Endothelial cell (in vitro differentiated cells): Measurements from ENCODE around the gene SNRPD2. TPM values are rescaled to one million over a fixed set of nuclear protein-coding genes. Genes with fewer than 3 reads are reported as not detected.
"Not testable (repeated sequence)": the region's sequence is repeated elsewhere in the genome, so short reads cannot be mapped to it uniquely, and the experiment has no call there.

Experiments used
- DNase-seq: peaks from one replicate; pipeline ENCODE4 v3.0.0; 2021; ENCODE audit warnings: low spot score
- H3K27ac Mint-ChIP-seq: one replicate; pipeline ENCODE4 v1.8.0; 2021; ENCODE audit warnings: mixed read lengths, inconsistent platforms; ENCODE audit not compliant: unreplicated experiment
- H3K27me3 Mint-ChIP-seq: one replicate; pipeline ENCODE4 v1.8.0; 2021; ENCODE audit warnings: mild to moderate bottlenecking, moderate library complexity, mixed read lengths, inconsistent platforms; ENCODE audit not compliant: unreplicated experiment
- H3K36me3 Mint-ChIP-seq: one replicate; pipeline ENCODE4 v1.8.0; 2021; ENCODE audit warnings: mild to moderate bottlenecking, low read depth, mixed read lengths, inconsistent platforms; ENCODE audit not compliant: unreplicated experiment
- H3K4me1 Mint-ChIP-seq: one replicate; pipeline ENCODE4 v1.8.0; 2021; ENCODE audit warnings: mild to moderate bottlenecking, mixed read lengths, inconsistent platforms; ENCODE audit not compliant: unreplicated experiment
- H3K4me3 Mint-ChIP-seq: one replicate; pipeline ENCODE4 v1.8.0; 2021; ENCODE audit warnings: mild to moderate bottlenecking, mixed read lengths, inconsistent platforms; ENCODE audit not compliant: unreplicated experiment
- H3K9me3 Mint-ChIP-seq: one replicate; pipeline ENCODE4 v1.8.0; 2021; ENCODE audit warnings: mixed read lengths, inconsistent platforms; ENCODE audit not compliant: unreplicated experiment
- total RNA-seq: library from RNA; stranded (reverse); fragmentation: NEBNext Ultra II Directional; extraction: Animal tissue kit (Norgen Biotek cat#: 25700); gene quantifications from one replicate; pipeline ENCODE4 v1.2.1, GENCODE V29; 2021; ENCODE audit not compliant: unreplicated experiment
- TF ChIP-seq, protein P1 (sequence below): fragments of 200-600 bp; sonication (generic); IDR thresholded peaks from one replicate; pipeline ENCODE4 v1.5.0; 2021; ENCODE audit warnings: antibody characterized with exemption; ENCODE audit not compliant: unreplicated experiment

Gene SNRPD2
- total RNA-seq, 1 donor from 2014 or later, result 479 TPM

GRCh38 chr19:45729800-45730290, 38.1 kb upstream of the SNRPD2 start:
- peaks cover 18% of the 10 kb centered on the region for H3K27me3 Mint-ChIP-seq
- DNase-seq, result no peak
- peak overlapping the region; percentile 80 for H3K27ac Mint-ChIP-seq
- TF ChIP-seq, protein P1, sequence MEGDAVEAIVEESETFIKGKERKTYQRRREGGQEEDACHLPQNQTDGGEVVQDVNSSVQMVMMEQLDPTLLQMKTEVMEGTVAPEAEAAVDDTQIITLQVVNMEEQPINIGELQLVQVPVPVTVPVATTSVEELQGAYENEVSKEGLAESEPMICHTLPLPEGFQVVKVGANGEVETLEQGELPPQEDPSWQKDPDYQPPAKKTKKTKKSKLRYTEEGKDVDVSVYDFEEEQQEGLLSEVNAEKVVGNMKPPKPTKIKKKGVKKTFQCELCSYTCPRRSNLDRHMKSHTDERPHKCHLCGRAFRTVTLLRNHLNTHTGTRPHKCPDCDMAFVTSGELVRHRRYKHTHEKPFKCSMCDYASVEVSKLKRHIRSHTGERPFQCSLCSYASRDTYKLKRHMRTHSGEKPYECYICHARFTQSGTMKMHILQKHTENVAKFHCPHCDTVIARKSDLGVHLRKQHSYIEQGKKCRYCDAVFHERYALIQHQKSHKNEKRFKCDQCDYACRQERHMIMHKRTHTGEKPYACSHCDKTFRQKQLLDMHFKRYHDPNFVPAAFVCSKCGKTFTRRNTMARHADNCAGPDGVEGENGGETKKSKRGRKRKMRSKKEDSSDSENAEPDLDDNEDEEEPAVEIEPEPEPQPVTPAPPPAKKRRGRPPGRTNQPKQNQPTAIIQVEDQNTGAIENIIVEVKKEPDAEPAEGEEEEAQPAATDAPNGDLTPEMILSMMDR, result no peak
- no peaks in the 10 kb centered on the region for H3K36me3 Mint-ChIP-seq
- H3K4me1 Mint-ChIP-seq, result peaks cover 5% of the 10 kb centered on the region
- H3K4me3 Mint-ChIP-seq, result peak overlapping the region; percentile 99
- H3K9me3 Mint-ChIP-seq, result no peaks in the 10 kb centered on the region

GRCh38 chr19:45728683-45729082, 36.9 kb upstream of the SNRPD2 start:
- H3K4me1 Mint-ChIP-seq, H3K27ac Mint-ChIP-seq, H3K4me3 Mint-ChIP-seq, H3K9me3 Mint-ChIP-seq, DNase-seq, H3K36me3 Mint-ChIP-seq: not testable (repeated sequence)
- H3K27me3 Mint-ChIP-seq, result peaks cover 12% of the 10 kb centered on the region

- H3K36me3 Mint-ChIP-seq, DNase-seq, H3K27ac Mint-ChIP-seq, H3K9me3 Mint-ChIP-seq, H3K27me3 Mint-ChIP-seq, H3K4me3 Mint-ChIP-seq: not testable (repeated sequence)
- H3K4me1 Mint-ChIP-seq, result peaks cover 27% of the 10 kb centered on the region
Observed at GRCh38 chr19:45720065-45720464, 28.3 kb upstream of the SNRPD2 start.

GRCh38 chr19:45717983-45718650, 26.4 kb upstream of the SNRPD2 start:
- H3K27ac Mint-ChIP-seq, result peak overlapping the region; percentile 80
- peaks cover 6% of the 10 kb centered on the region for H3K36me3 Mint-ChIP-seq
- no peak for DNase-seq
- peaks cover 8% of the 10 kb centered on the region for H3K27me3 Mint-ChIP-seq
- H3K4me1 Mint-ChIP-seq, result peaks cover 27% of the 10 kb centered on the region
- TF ChIP-seq, protein P1, result no peak
- no peaks in the 10 kb centered on the region for H3K9me3 Mint-ChIP-seq
- peak overlapping the region; percentile 99 for H3K4me3 Mint-ChIP-seq

GRCh38 chr19:45717131-45717982, 25.6 kb upstream of the SNRPD2 start:
- peaks cover 27% of the 10 kb centered on the region for H3K4me1 Mint-ChIP-seq
- H3K9me3 Mint-ChIP-seq, result no peaks in the 10 kb centered on the region
- TF ChIP-seq, protein P1, result no peak
- peak overlapping the region; percentile 99 for H3K4me3 Mint-ChIP-seq
- peak; percentile 97 for DNase-seq
- H3K27ac Mint-ChIP-seq, result peak overlapping the region; percentile 80
- peaks cover 6% of the 10 kb centered on the region for H3K36me3 Mint-ChIP-seq
- peaks cover 8% of the 10 kb centered on the region for H3K27me3 Mint-ChIP-seq
